Calu3 (cell line): ENCODE data around the gene MRPS18A. TPM values are rescaled to one million over a fixed set of nuclear protein-coding genes. Genes with fewer than 3 reads are reported as not detected.

Experiments used
- BruUV-seq: library from RNA; stranded (reverse); fragments of 400-500 nt; replicated peaks from 2 replicates; lab custom pipeline; 2021; lab: Mats Ljungman, UMichigan
- CTCF ChIA-PET: fragments of 300-600 bp; sonication (Branson Sonifier 250); formaldehyde crosslinking; loops from one replicate; lab custom pipeline; 2022; ENCODE audit warnings: antibody characterized with exemption; lab: Charles Lee
- DNase-seq: peaks from one replicate; pipeline ENCODE4 v3.0.0; 2022
- H3K27ac Mint-ChIP-seq: one replicate; pipeline ENCODE4 v1.8.0; 2022; ENCODE audit warnings: mixed read lengths; ENCODE audit not compliant: unreplicated experiment
- H3K27me3 Mint-ChIP-seq: one replicate; pipeline ENCODE4 v1.8.0; 2022; ENCODE audit warnings: mixed read lengths; ENCODE audit not compliant: unreplicated experiment
- H3K36me3 Mint-ChIP-seq: one replicate; pipeline ENCODE4 v1.8.0; 2022; ENCODE audit warnings: mild to moderate bottlenecking, moderate library complexity, mixed read lengths; ENCODE audit not compliant: insufficient read depth, unreplicated experiment
- H3K4me1 Mint-ChIP-seq: one replicate; pipeline ENCODE4 v1.8.0; 2022; ENCODE audit warnings: mild to moderate bottlenecking, low read depth, mixed read lengths; ENCODE audit not compliant: unreplicated experiment
- H3K4me3 Mint-ChIP-seq: one replicate; pipeline ENCODE4 v1.8.0; 2022; ENCODE audit warnings: mild to moderate bottlenecking, low read depth, moderate library complexity, mixed read lengths; ENCODE audit not compliant: unreplicated experiment
- H3K9me3 Mint-ChIP-seq: one replicate; pipeline ENCODE4 v1.8.0; 2022; ENCODE audit warnings: low read depth, mixed read lengths; ENCODE audit not compliant: unreplicated experiment
- intact Hi-C: fragments of 100-400 bp; cut with micrococcal nuclease; formaldehyde crosslinking; loops from one replicate; pipeline ENCODE4 v1.10.0; 2022; ENCODE audit not compliant: unreplicated experiment
- total RNA-seq: library from RNA; stranded (reverse); gene quantifications from 2 replicates; pipeline ENCODE4 v1.2.3, GENCODE V29; 2022
- TF ChIP-seq, protein P1 (sequence below): fragments of 200-600 bp; IDR thresholded peaks from one replicate; pipeline ENCODE4 v1.8.0; 2022; ENCODE audit warnings: antibody characterized with exemption; ENCODE audit not compliant: unreplicated experiment

The MRPS18A gene
- total RNA-seq, 1 experiment from 2014 or later, result 88.8 TPM

DNA sequence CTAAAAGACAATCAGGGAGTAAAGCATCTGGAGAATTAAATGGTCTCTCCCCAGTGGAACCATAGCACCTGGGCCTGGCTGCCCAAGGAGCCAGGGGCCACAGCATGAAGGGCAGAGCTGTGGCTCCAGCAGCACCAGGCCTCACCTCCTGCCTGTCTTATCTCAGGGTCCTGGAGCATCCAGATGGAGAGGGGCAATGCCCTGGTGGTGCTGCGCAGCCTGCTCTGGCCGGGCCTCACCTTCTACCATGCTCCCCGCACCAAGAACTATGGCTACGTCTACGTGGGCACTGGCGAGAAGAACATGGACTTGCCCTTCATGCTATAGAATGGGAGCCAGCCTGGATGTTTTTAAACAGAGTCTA, 17.0 kb downstream of the MRPS18A start:
- Mint-ChIP-seq H3K9me3 (no peaks in the 10 kb centered on the region), H3K36me3 (peaks cover 90% of the 10 kb centered on the region), H3K27me3 (no peaks in the 10 kb centered on the region), H3K4me3 (no peak overlapping the region), H3K27ac (no peak overlapping the region), H3K4me1 (peaks cover 32% of the 10 kb centered on the region)
- BruUV-seq, result no TSS peak
- CTCF ChIA-PET, result interaction anchor here (0.6 to 6.2 kb wide), 8 partner anchors 25 to 409 kb away, joined by 3 to 47 read pairs (median 4); no protein-coding TSS in a partner anchor
- DNase-seq, result no peak
- TF ChIP-seq, protein P1, sequence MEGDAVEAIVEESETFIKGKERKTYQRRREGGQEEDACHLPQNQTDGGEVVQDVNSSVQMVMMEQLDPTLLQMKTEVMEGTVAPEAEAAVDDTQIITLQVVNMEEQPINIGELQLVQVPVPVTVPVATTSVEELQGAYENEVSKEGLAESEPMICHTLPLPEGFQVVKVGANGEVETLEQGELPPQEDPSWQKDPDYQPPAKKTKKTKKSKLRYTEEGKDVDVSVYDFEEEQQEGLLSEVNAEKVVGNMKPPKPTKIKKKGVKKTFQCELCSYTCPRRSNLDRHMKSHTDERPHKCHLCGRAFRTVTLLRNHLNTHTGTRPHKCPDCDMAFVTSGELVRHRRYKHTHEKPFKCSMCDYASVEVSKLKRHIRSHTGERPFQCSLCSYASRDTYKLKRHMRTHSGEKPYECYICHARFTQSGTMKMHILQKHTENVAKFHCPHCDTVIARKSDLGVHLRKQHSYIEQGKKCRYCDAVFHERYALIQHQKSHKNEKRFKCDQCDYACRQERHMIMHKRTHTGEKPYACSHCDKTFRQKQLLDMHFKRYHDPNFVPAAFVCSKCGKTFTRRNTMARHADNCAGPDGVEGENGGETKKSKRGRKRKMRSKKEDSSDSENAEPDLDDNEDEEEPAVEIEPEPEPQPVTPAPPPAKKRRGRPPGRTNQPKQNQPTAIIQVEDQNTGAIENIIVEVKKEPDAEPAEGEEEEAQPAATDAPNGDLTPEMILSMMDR, result no peak
- intact Hi-C loops, result no loop called here

DNA sequence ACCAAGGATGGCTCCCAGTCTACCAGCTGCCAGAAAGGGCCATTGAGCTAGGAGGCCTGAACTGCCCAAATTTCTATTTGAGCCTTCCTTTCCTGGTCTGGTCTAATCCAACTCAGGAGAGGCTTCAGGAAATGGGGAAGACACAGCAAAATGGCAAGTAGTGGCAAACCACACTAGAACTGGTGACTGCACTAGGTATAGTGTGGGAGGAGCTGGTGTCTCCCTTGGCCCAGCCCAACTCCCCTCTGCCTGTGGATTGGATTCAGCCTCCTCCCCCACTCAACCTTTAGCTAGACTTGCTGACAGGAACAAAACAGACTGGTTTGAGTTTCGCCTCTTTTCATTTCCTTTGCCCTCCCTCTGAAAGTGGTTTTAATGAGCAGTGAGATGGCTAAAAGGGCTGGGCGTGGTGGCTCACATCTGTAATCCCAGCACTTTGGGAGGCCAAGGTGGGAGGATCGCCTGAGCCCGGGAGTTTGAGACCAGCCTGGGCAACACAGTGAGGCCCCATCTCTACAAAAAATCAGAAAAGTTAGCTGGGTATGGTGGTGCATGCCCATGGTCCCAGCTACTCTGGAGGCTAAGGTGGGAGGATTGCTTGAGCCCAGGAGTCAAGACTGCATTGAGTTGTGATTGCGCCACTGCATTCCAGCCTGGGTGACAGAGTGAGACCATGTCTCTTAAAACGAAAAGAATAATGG, 17.5 kb downstream of the MRPS18A start:
- BruUV-seq, result no TSS peak
- Mint-ChIP-seq H3K27me3 (no peaks in the 10 kb centered on the region), H3K27ac (no peak overlapping the region), H3K4me1 (peaks cover 37% of the 10 kb centered on the region), H3K36me3 (peaks cover 85% of the 10 kb centered on the region), H3K4me3 (no peak overlapping the region), H3K9me3 (no peaks in the 10 kb centered on the region)
- TF ChIP-seq, protein P1, result no peak
- DNase-seq, result no peak
- intact Hi-C loops, result loop anchor here (5.0 kb wide), 3 partner anchors 32 to 332 kb away; no protein-coding TSS in a partner anchor
- CTCF ChIA-PET, result interaction anchor here (0.6 to 6.2 kb wide), 11 partner anchors 25 to 410 kb away, joined by 3 to 47 read pairs (median 4); partner anchors contain the start of genes GTPBP2 and VEGFA

DNA sequence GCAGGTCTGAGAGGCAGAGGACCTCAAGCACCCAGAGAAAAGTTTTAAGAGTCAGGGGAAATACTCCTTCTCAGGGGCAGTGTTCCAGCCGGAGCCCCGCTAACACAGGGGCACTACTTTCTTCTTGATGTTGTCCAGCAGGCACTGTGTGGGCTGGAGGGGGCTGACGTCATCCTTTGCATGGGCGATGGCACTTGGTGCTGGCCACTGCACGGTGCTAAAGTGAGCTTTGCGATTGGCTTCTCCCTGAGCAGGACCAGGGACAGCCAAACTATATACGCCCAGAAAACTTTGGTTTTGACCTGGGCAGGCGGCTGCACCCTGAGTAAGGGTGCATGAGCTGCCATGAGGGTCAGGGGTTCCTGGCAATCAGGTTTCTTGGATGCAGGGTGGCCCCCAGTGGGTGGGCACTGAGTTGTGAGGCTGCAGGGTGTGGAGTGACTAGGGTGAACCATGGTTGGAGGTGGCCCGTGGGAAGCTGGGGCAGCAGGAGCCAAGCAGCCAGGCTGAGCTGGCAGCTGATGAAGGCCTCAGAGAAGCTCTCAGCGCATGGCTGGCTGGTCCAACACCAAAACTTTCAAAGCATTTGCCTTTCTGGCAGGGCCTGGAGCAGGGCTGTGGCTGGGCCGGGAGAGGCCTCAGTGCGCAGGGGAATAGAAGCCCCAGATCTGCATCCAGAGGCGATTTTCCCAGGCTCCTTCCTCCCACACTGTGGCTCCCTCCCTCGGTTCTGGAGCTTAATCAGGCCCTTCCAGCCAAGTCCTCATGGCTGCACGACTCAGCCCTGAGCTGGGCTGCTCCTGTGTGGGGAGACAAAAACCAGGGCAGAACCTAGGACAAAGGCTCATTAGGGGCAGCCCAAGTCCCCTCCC, 18.3 kb downstream of the MRPS18A start:
- H3K4me3 Mint-ChIP-seq, result no peak overlapping the region
- peaks cover 77% of the 10 kb centered on the region for H3K36me3 Mint-ChIP-seq
- H3K4me1 Mint-ChIP-seq, result peaks cover 40% of the 10 kb centered on the region
- DNase-seq, result peak; percentile 29
- intact Hi-C loops, result loop anchor here (5.0 kb wide), 3 partner anchors 33 to 333 kb away; no protein-coding TSS in a partner anchor
- no peaks in the 10 kb centered on the region for H3K9me3 Mint-ChIP-seq
- H3K27ac Mint-ChIP-seq, result peak overlapping the region; percentile 80
- CTCF ChIA-PET, result interaction anchor here (0.6 to 6.2 kb wide), 12 partner anchors 26 to 410 kb away, joined by 3 to 47 read pairs (median 4); partner anchors contain the start of genes GTPBP2 and VEGFA
- no TSS peak for BruUV-seq
- TF ChIP-seq, protein P1, result no peak
- H3K27me3 Mint-ChIP-seq, result no peaks in the 10 kb centered on the region
